SKM-1 (cell line): ENCODE data around the gene AKTIP.
"Not testable (repeated sequence)": the region's sequence is repeated elsewhere in the genome, so short reads cannot be mapped to it uniquely, and the experiment has no call there.

Experiments used
- DNase-seq: peaks from one replicate; lab custom pipeline; 2025; ENCODE audit not compliant: unreplicated experiment; lab: John Stamatoyannopoulos, UW

AKTIP gene

DNA sequence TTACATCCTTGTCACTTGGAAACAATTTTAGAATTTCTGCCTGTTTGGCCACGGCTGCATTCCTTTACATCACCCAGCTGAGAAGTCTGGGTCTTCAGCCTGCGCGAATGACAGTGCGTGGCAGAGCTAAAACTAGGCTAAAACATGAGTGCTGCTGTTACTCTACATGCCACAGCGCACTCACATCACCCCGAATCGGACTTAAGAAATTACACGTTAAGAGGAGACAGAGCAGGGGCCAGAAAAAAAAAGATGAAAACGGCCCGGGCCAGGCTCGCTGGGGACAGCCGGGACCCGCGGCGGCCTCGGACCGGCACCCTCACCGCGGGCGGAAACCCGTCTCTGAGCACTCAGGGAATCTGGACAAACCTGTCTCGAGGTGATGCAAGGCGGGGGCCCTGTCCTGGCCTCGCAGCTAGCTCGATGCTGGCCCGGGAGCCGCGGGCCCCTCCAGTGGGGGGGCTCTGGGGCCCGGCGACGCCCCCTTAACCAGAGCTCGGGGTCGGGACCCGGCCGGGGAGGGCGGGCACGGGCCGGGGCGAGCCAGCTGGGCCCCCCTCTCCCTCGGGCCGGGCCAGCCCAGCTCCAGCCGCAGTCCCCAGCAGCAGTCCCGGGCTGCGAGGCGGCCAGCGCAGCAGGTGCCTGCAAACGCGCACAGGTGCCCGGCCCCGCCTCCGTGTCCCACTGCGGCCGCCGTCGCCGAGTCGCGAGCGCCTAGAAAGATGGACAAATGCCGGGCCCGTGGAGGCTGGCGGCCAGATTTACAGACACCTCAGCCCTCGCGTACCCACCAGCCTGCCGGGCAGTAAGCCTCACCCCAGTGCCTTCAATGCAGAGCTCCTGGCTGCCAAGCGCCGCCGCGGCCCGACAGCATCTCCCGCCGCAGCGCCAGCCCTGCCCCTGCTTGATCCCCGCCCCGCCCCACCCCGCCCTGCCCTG, at the start of gene AKTIP:
Gene AKTIP, minus strand, starts transcription at position 879 of the 939 bp plus-strand sequence. CDS start 2,950 bp downstream, outside the sequence.
- no peak for DNase-seq

DNA sequence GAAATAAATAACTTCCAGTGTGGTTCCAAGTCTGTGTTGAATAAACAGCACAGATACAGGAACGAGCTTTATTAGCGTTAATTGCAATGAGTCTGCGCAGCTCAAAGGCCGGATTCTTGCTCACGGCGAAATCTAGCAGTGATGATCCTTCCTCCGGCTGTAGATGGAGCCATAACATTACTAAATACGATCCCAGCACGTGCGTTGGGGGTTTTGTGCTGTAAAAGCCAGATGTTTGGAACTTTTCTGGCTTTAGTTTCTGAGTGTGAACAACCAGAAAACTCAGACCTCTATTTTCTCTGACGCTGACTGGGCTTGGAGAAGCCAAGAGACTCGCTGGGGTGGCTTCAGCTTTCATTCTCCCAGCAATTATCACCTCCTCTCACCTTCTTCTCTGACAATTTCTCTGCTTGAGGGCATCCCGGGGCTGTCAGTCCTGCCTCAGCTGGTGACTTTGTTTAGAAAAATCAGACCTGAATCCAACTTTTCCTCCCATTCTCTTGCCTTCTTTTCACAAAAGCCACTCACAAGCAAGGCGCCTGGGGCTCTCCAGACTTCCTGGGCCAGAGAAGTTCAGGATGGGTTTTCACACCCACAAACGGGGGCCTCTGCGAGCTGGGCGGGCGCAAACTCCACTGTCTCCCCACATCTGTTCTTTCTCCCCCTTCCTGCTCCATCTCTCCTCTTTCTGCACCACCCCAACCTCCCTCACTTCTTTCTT, 47.1 kb upstream of the AKTIP start:
- peak; percentile 36 for DNase-seq

DNA sequence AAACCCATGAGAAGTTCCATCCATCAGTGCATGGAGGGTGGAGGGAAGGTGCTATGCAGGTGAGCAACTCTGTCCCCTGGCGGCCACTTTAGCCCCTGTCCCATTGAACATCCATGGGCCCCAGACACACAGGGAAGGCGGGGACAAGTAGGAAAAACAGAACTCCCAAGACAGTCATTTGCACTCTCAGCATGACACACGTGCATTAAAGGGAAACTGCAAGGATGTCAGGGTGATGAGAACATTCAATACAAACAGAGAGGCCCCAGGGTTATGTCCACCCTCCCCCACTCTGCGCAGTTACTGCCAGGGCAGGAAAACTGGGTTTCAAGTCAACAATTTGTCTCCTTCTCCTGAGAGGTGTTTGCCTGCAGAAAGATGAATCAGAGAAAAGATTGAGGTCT, 44.0 kb upstream of the AKTIP start:
- DNase-seq = no peak

DNA sequence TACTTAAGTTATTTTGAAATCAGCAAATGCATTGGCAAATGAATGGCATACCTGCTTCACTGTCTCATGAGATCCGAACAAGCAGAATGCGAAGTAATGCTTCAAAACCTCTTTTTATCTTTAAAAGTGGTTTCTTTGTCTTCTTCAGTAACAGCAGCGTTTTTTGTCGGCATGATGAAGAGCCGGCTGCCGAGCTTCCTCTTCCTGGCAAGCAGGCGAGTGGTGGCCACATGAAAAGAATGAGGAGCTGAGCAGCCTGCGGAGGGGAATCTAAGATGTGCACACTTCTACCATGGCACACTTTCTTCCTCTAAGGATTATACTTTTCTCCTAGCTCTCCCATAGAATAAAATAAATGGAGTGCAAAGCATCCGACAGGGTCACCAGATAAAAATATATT, 42.4 kb upstream of the AKTIP start:
- DNase-seq = peak; percentile 18

DNA sequence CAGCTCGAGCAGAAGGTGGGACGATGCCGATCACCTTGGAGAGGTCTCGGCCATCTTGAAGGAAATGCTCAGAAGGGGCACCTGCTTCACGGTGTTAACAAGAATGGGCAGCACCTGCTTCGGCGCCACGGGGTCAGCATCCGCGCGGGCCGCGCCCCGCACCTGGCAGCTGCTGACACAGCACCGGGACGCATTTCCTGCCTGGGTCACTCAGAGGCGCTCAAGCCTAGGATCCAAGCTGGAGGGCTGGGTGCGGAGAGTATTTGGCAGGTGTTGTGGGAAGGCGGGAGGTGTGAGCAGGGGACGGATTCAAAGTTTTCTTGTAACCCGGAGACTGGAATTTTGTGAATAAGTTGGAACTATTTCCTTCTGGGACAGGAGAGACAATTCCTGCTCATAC, 39.3 kb upstream of the AKTIP start:
- no peak for DNase-seq

DNA sequence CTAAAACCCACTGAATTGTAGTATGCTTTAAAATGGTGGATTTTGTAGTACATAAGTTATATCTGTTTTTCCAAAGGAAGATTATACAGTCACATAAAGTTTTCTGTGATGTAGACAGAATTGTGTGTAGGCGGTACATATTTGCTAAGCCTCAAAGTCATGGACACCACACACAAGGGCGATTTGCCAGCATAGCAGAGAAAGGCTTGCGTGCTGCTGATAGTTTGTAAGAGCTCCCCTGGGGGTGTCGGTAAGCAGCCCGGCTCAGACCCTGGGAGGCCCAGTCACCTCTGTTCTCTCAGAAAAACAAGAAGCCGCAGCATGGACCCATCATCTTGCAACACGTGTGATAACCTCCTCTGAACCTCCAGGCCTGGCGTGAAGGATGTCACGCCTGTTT, 38.3 kb upstream of the AKTIP start:
- no peak for DNase-seq

DNA sequence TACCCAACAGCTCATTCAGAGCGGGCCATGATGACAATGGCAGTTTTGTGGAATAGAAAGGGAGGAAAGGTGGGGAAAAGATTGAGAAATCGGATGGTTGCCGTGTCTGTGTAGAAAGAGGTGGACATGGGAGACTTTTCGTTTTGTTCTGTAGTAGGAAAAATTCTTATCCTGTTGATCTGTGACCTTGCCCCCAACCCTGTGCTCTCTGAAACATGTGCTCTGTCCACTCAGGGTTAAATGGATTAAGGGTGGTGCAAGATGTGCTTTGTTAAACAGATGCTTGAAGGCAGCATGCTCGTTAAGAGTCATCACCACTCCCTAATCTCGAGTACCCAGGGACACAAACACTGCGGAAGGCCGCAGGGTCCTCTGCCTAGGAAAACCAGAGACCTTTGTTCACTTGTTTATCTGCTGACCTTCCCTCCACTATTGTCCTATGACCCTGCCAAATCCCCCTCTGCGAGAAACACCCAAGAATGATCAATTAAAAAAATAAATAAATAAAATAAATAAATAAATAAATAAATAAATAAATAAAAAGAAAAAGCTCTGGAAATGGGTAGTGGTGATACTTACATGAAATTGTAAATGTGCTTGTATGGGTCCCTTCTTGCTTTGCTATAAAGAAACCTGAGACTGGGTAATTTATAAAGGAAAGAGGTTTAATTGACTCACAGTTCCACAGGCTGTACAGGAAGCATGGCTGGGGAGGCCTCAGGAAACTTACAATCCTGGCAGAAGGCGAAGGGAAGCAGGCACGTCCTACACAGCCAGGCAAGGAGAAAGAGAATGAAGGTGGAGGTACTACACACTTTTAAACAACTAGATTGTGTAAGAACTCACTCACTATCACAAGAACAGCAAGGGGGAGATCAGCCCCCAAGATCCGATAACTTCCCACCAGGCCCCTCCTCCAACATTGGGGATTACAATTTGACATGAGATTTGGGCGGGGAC, 37.0 kb upstream of the AKTIP start:
- not testable (repeated sequence) for DNase-seq

DNA sequence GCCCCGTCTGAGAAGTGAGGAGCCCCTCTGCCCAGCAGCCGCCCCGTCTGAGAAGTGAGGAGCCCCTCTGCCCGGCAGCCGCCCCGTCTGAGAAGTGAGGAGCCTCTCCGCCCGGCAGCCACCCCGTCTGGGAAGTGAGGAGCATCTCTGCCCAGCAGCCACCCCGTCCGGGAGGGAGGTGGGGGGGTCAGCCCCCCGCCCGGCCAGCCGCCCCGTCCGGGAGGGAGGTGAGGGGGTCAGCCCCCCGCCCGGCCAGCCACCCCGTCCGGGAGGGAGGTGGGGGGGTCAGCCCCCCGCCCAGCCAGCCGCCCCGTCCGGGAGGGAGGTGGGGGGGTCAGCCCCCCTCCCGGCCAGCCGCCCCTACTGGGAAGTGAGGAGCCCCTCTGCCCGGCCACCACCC, 36.3 kb upstream of the AKTIP start:
- DNase-seq = not testable (repeated sequence)

DNA sequence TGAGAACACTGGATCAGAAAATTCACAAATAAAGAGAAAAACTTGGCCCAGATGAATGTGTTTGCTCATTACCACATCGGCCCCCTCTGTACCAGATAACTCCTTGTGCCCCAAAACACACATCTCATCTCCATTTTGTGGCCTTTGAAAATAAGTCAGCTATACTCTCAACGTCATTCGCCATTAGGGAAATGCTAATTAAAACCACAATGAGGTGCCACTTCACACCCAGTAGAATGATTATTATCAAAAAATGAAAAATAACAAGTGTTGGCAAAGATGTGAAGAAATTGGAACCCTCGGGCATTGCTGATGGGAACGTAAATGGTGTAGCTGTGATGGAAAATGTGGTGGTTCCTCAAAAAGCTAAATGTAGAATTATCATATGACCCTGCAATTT, 34.6 kb upstream of the AKTIP start:
- no peak for DNase-seq

DNA sequence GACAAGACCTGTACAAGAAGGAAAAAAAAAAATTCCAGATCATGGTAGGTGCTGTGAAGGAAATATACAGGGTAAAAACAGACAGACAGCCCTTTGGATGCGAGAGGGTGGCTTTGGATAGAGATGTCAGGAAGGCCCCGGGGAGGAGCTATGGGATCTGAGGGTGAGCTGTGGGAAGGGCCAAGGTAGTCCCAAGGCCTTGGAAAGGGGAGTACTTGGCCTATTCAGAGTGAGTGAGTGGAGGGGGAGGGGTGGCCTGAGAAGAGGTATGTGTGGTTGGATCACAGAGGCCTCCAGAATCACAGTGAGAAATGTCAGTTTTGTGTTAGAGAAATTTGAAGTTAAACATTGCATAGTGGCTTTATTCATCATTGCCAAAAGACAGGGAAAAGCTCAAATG, 31.2 kb upstream of the AKTIP start:
- no peak for DNase-seq

DNA sequence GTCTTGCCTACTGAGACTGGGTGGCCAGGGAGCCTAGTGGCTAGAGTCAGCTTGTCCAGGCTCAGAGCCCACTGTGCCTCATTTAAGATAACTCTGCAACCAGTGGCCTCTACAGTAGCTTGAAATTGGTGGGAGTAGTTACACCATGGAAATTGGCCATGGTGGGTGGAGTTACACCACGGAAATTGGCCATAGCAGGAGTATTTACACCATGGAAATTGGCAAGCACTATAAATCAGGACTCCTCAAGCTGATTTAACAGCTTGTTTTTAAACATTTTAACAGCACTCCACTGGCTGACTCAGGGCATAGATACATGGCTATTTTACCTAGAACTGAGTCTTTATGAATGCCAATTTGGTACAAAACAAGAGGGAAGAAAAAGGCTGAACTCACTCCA, 27.7 kb upstream of the AKTIP start:
- no peak for DNase-seq

DNA sequence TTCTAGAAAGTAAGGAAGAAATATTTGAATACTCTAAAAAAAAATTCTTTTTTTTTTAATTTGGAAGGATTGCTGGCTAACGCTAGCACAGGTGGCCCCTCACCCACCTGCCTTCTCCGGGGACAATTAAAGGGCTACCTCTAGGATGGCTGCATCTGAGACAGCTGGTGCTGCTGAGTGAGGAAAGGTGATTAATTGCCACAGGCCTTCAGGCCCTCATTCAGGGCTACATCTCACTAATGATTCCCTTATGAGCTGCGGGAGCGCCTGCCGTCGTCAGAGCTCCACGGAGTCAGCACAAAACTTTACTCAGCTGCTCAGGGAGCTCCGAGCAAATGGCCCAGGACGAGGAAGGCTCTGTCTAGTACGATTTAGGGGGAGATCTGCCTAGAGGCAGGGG, 27.0 kb upstream of the AKTIP start:
- DNase-seq = no peak

DNA sequence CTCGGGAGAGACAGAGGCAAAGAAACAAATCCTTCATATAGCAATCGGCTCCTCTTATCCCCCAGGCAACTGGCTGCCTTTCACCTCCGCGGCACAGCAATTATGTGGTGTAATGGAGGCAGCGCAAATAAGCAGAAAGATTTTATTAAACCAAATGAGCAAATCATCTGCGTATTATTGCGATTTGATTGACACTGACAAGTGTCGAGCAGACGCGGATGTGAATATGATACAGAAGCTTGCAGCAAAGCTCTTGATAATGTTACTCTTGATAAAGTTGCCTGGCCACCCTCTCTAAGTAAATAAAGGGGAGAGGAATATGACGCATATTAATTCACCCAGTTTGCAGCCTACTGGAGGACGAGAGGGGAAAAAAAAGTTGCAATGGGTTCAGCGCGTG, 26.5 kb upstream of the AKTIP start:
- no peak for DNase-seq

DNA sequence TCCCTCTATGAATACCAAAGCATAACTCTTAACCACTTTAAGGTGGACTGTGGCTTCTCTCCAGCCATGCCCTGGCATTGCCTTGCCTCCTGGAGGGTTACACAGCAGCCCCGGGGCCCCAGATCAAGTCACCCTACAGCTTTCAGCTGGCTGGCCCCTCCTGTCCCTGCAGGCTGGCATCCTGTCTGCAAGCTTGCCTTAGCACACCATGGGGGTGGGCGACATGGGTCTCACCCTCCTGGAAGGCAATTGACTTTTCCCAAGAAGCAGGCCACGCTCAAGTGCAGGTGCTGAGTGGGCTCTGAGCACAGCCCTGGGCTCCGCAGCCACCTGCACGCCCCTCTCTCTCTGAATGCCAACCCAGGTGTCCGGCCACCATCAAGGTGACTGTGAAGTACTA, 25.8 kb upstream of the AKTIP start:
- DNase-seq = no peak

DNA sequence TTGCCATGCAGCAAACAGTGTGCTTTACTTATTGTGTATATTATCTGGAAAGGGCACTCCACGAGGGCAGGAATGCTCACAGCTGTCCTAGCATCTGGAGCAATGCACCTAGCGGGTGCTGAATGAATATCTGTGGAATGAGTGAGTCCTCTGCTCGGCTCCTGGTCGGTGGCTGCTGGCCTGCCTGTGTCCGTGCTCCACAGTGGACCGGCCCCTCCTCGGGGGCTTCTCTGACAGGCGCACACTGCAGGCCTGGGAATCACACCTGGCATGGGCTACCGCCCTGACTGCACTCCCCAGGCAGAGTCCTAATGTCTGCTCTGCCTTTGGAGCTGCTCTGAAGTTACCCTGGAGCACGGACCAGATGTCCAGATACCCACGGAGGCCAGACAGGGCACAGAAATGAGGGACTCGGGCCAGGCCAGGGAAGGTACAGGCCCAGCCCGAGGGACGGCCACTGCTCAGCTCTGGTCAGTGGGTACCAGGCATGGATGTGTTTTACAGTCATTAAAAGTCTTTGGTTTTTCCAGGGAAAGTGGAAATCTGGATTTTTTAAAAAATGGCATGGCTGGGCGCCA, 21.1 kb upstream of the AKTIP start:
- DNase-seq = no peak

DNA sequence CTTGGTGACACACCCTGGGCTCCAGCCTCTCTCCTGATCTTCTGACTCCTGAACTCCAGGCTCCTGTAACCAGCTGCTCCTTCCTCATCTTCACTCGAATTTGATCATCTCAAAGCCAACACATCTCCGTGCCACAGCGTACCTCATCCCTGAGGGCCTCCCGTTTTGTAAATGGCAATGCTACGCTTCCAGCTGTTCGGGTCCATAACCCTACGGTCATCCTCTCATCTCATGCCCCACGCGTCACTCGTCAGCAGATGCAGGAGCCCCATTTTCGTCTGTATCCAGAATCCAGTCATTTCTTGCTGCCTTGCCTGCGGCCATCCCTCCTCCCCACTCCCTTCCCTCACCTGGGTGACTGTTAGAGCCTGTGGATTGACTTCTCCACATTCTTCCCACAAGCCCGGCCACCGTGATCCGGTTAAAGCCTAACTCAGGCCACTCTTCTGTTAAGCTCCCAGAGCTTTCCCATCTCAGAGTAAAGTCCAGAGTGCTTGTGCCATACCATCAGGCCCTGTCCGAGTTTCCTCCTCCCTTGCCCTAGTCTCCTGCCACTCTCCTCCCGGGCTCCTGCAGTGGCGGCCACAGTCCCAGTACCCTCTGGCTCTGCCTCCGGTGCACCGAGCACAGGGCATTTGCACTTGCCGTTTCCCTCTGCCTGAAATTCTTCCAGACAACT, 20.3 kb upstream of the AKTIP start:
- no peak for DNase-seq

DNA sequence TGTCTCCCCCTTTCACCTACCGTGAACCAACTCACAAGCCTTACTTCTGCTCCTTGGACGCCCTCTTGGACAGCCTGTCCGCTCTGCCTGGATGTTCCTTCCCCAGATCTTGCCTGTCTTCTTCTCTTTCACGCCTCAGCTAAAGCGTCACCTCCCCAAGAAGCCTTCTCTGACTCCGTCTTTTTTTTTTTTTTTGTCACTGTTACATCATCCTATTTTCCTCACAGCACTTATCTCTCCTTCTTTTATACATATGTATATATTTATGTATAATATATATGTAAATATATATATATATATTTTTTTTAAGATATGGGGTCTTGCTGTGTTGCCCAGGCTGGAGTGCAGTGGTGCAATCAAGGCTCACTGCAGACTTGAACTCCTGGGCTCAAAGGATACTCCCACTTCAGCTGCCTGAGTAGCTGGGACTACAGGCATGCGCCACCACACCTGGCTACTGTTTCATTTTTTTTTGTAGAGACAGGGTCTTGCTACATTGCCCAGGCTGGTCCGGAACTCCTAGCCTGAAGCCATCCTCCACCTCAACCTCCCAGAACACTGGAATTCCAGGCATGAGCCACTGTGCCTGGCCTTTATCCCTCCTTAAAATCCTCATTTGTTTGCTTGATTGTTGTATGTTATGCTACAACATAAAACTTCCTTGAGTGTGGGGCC, 16.5 kb upstream of the AKTIP start:
- no peak for DNase-seq

DNA sequence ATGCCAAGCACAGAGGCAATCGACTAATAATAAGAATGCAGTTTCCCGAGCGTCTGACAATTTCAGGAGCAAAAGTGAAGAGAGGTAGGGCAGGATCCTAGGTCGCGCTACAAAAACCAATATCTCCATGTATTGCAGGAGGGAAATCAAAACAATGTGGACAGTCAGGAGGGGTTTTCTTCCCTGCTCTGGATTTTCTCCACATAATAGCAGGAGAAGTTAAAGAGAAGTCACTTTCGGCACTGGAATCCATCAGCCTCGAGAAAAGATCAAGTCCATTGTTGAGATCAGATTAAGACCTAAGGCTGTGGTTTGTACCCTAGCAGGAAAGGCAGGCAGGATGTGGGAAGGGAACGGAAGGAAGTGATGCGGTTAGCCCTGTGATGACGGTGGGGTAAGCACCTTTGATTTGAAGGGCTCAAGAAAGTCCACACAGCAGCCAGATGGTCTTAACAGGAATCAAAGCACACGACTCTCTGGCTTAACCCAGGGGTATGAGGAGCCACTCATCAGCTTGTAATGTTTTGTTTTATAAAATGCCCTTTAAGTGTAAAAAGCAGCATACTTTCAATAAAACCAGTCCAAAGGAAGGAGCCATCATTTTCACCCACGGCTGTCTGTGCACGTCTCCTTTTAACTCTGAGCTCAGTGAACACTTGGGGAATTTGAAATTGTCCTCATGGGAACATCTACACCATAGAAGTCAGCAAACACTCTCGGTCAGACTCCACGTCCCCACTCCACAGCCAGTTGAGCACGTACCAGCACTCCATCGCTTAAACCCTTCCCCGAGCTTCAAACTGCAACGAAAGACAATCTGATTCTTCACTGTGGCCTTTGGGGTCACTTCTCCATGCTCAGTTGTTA, 15.8 kb upstream of the AKTIP start:
- DNase-seq = no peak

DNA sequence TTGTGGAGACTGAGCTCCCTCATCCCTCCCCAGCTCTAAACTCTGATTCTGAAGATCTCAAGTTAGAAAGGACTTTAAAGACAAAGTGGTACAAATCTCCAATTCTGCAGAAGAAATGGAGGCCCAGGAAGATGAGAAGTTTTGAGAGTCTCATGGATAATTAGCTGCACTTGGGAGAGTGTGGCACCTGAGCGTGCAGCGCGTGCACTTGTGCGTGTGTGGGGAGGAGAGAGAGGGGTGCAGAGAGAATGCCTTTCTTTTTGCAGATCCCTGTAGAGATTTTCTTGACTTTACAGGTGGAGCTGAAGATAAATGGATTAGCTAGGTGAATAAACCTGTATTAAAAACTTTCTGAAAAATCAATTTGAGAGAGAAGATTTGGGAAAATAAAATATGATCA, 14.8 kb upstream of the AKTIP start:
- no peak for DNase-seq
